Fibroblast of peridontal ligament (primary cell): ENCODE results near the gene DENND1A.

Experiments used
- DNase-seq: peaks from one replicate; pipeline ENCODE4 v3.0.0-alpha.2; 2010; ENCODE audit errors: extremely low read depth

Gene DENND1A

GRCh38 chr9:123654994-123655637, 274.8 kb downstream of the DENND1A start:
- DNase-seq, result no peak

- no peak for DNase-seq
These were observed 275.5 kb downstream of the DENND1A start for GRCh38 chr9:123654218-123654993.

GRCh38 chr9:123652416-123652815, 277.5 kb downstream of the DENND1A start:
- no peak for DNase-seq

DNA sequence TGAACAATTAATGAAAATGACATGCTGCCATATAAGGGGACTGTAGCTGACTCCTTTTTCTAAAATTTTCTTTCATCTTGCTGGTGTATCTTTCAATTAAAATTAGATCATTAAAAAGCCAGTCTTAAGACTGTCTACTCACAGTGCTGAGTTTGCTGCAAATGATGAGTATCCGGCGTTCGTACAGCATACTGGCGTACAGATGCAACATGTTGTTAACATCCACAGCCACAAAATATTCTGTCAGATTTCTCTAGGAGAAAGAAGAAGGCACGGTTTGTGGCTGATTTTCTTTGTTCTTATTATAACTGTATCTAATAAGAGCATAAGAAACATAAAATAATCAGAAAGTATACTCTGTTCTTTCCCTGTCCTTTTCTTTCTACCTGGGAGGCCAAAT, 278.1 kb downstream of the DENND1A start:
- no peak for DNase-seq

DNA sequence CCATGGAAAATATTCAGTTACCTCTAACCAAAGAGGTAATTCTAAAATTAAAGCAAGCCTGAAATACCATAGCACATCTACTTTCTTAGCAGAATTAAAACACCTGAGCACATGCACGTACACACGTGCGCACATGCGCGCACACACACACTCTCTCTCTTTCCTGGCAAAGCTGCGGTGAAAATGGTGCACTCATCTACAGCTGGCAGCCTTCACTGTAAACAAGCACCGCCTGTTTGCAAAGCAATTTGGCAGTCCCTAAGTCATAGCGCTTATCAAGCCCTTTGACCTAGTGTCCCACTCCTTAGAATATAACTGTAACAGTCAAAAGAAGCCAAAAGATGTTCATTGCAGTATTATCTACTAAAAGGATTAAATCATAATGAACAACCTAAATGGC, 278.7 kb downstream of the DENND1A start:
- DNase-seq, result no peak

DNA sequence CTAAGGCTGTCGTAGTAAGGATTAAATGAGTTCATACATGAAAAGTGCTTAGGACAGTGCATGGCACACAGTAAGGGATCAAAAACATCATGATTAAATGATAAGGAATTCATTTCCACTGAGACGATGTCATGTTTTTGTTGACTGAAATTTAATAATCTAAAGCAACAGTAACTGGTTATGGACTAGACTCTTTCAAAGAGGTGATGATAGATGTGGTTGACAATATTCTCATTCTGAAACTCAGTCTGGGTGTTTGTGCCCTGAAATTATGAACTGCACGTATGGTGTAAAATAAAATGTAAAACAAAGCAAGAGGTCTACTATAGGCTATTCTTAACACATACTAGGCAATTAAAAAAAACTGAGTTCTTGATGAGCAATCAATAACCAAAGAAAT, 280.0 kb downstream of the DENND1A start:
- no peak for DNase-seq

- no peak for DNase-seq
These were observed 282.8 kb downstream of the DENND1A start for GRCh38 chr9:123647145-123647544.

GRCh38 chr9:123645762-123646161, 284.2 kb downstream of the DENND1A start:
- DNase-seq, result no peak

DNA sequence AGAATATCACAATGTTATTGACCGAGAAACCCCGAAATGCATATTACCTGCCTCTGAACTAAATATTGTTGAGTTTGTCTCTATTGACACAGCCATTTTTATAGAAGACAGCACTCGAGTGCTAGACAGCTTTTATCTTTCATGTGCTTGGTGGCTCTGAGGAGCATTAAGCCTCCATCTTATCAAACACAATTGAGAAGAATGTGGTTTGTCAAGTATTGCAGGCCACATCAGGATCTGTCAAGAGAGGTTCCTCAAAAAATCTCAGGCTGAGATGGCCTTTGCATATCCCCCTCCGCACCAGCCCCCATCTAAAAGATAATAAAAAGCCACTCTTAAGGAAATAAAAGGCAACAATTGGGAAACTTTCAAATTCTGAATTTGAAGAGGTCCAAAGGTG, 284.8 kb downstream of the DENND1A start:
- no peak for DNase-seq

DNA sequence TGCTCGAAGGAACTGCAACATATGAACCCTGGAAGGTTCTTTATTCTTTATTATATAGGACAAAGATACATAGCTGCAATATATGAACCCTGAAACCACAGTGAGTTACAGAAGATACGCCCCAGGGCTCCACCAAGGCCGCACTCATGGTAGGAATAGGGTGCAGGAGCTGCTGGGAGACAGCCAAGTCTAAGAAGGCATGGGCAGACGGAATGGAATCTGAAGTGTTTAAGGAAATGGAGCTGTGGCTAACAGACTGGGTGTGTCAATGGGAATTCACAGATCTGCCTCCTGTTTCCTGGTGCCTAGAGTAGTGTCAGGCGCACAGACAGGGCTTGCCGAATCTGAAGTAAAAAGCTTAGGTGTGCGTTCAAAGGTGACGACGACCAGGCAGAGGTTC, 286.4 kb downstream of the DENND1A start:
- no peak for DNase-seq

DNA sequence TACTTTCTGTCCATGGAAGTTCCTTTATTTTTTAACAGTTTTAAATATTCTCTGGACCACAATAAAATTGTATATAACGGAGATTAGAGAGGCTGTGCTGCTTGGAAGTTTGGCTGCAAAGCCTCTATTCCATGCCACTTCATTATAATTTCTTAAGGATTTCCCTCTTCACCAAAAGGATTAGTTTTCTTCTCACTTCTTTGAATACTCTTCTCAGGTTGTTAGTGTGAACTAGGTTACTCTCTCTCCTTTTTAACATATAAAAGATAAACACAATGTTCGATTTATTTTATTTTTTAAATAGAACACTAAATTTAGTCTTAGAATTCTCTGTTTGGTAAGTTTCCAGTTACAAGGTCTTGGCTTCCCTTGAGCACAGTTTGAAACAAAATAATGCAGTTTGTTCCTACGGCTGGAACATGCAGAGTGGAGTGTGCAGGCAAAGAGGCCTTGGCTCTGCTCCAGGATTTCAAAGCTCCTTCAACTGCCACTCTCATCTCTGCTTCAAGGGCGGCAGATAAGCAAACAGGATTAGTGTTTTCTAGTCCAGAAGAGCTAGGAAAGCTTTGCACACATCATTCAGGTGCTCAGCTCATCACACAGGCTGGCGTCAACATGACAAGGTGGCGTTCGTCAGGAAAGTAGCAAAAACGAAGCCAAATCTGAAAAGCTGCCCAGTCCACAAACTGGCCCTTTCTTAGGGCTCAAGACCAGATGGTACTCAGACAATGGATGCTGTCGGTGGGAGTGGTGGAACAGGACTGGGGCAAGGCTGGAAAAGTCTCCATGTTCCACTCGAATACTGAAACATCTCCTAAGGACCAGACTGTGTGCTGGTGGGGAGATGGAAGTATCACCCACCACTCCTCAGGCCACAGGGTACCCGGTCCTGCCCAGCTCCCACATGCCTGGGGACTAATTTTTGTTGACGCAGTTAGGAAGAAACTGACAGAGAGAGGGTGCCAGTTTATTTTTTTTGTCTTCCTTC, 287.3 kb downstream of the DENND1A start:
- DNase-seq, result peak; percentile 9

GRCh38 chr9:123640792-123641222, 289.1 kb downstream of the DENND1A start:
- DNase-seq, result no peak

- no peak for DNase-seq
These were observed 290.2 kb downstream of the DENND1A start for GRCh38 chr9:123639743-123640142.

GRCh38 chr9:123637945-123638634, 291.8 kb downstream of the DENND1A start:
- peak; percentile 44 for DNase-seq

GRCh38 chr9:123637606-123637944, 292.4 kb downstream of the DENND1A start:
- peak; percentile 68 for DNase-seq

GRCh38 chr9:123636805-123637204, 293.1 kb downstream of the DENND1A start:
- DNase-seq, result peak; percentile 9

GRCh38 chr9:123631862-123632261, 298.1 kb downstream of the DENND1A start:
- no peak for DNase-seq

DNA sequence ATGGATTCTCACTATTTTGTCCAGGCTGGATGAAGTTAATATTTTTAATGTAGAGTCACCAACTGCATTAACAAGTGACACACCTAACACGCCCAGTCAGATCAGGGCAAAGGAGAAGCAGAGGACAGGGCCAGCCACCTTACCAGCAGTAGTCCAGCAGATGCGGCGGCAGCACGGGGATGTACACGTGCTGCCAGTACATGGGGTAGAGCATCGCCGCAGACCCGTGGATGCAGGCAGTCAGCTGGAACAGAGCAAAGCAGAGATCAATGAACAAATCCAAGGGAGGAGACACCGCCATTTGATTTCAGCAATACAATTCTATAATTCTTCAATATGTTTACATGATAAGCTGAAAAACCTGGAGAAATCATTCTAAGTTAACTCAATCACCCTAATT, 299.7 kb downstream of the DENND1A start:
- no peak for DNase-seq

DNA sequence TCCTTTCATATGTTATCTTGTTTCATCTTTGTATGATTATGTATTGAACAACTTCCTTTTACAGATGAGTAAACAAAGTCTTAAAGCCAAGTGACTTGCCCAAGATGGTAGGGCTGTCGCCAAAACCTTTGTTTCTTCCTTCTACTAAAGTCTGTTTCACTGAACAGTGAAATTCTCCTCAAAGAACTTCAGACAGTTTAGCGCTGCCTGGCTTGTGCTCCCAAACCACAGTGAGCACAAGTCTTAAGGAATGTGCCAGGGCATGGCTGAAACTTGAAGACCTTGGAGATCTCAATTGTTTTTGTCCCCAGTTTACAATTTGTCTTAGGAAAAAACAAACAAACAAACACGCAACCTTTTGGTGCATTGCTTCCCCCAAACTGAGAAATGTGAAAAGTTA, 300.4 kb downstream of the DENND1A start:
- peak; percentile 15 for DNase-seq

DNA sequence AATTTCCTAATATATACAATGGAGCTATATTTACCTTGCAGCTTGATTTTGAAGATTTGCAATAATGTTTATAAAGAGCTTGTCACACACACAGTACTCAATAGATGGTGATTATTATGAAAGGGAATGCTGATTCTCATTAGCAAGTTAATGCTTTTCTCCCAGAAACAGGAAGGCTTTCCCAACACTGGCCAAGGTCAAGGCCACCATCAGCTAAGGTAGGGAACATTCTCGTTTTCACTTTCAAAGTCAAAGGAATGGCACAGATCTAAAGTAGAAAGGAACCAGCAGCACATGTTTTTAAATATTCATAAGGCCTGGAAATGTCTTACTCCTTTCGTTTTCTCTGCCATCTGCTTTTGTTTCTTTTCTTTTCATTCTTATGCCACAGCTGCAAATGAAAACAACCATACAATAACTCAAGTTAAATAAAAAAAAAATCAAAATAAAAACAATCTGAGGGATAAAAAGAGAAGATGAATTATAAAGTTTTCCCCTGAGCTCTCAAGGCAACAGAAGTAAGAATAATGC, 307.1 kb downstream of the DENND1A start:
- no peak for DNase-seq

DNA sequence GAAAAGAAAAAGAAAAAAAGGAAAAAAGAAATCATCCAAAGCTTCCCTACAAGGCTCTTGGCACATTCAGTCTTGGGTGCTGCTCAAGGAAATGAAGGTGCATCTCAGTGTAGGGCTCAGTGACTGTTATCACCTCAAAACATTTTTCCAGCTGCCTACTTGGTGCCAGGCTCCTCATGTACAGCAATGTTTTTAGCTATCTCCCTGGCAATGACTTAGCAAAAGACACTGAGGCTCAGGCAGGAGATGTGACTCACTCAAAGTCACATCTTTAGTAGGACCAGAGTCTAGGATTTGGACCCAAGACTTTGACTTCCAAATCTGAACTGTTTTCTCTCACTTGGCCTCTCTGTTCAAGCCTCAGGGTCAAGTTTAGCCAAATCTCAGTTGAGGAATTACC, 309.7 kb downstream of the DENND1A start:
- no peak for DNase-seq
